Peyer's patch (tissue), 4 donors: ENCODE data around the gene TMEM79.

Experiments used
- POLR2A ChIP-seq, 2 donors: fragments of 450-650 bp; IDR thresholded peaks; one replicate each; pipeline ENCODE4 v1.5.1; 2017; ENCODE audit warnings: antibody characterized with exemption in 2 of 2, mild to moderate bottlenecking in 2 of 2, moderate library complexity in 2 of 2
- TF ChIP-seq, protein P1 (sequence below), 6 experiments: fragments of 450-650 bp in 4 of 6; fragments of 200-600 bp in 2 of 6; sonication (generic) in 1 of 6; IDR thresholded peaks; one replicate each; pipeline ENCODE4 v1.5.1; 2017 to 2019; ENCODE audit warnings: antibody characterized with exemption in 6 of 6, mild to moderate bottlenecking in 3 of 6, moderate library complexity in 1 of 6

GRCh38 chr1:156241311-156241811 is 42.8 kb upstream of the TMEM79 start:
- TF ChIP-seq, protein P1, sequence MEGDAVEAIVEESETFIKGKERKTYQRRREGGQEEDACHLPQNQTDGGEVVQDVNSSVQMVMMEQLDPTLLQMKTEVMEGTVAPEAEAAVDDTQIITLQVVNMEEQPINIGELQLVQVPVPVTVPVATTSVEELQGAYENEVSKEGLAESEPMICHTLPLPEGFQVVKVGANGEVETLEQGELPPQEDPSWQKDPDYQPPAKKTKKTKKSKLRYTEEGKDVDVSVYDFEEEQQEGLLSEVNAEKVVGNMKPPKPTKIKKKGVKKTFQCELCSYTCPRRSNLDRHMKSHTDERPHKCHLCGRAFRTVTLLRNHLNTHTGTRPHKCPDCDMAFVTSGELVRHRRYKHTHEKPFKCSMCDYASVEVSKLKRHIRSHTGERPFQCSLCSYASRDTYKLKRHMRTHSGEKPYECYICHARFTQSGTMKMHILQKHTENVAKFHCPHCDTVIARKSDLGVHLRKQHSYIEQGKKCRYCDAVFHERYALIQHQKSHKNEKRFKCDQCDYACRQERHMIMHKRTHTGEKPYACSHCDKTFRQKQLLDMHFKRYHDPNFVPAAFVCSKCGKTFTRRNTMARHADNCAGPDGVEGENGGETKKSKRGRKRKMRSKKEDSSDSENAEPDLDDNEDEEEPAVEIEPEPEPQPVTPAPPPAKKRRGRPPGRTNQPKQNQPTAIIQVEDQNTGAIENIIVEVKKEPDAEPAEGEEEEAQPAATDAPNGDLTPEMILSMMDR (IDR thresholded peaks at IDR 0.05) = no peak
- TF ChIP-seq POLR2A (IDR thresholded peaks at IDR 0.05) = no peak
